ENCODE results near the gene ATG2B. TPM values are rescaled to one million over a fixed set of nuclear protein-coding genes. Genes with fewer than 3 reads are reported as not detected.

The ATG2B gene
- total and polyA plus RNA-seq, 2 donors (not counting 3 experiments of a cell fraction or from before 2014, with no cell fraction given), result 5.9 to 17.8 TPM

DNA sequence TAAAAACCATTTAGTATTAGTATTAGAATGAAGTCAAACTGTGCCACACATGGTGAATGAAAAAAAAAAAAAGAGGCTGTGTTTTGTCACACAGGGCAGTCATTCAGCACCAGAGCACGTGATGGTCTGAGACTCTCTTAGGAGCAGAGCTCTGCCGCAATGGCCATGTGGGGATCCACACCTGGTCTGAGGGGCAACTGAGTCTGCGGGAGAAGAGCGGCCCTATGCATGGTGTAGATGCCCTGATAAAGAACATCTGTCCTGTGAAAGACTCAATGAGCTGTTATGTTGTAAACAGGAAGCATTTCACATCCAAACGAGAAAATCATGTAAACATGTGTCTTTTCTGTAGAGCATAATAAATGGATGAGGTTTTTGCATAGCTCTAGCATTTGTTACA lies 119.4 kb downstream of the ATG2B start:
- intact Hi-C loops (cut with micrococcal nuclease) (no loop called here), dilution Hi-C loops (cut with MboI; ENCODE audit: extremely low pct_ligation_motif_present, low sequenced_read_pairs) (no loop called here)
- FAIRE-seq (no peak), DNase-seq (ENCODE audit: low read depth, low spot score) (no peak)
- BruUV-seq (replicated peaks), result no TSS peak
- H3K9me3 ChIP-seq (replicated peaks; ENCODE audit: control insufficient read depth, insufficient read depth, low read length), result no peaks in the 10 kb centered on the region
- H3K4me1 ChIP-seq (ENCODE audit: control insufficient read depth, extremely low read depth, insufficient read depth, low read length), result no peaks in the 10 kb centered on the region
- no peaks in the 10 kb centered on the region for H3K27me3 ChIP-seq (ENCODE audit: control insufficient read depth in 2 of 2, insufficient read depth in 2 of 2, low read length in 2 of 2)
- H3K4me3 ChIP-seq (replicated peaks in 1 of 3; ENCODE audit: insufficient read depth in 1 of 3, low read depth in 1 of 3, low read length in 3 of 3), result no peak overlapping the region
- no peak overlapping the region for H2AFZ ChIP-seq (ENCODE audit: low read depth, low read length)
- no peaks in the 10 kb centered on the region for H3K9me1 ChIP-seq (replicated peaks; ENCODE audit: control insufficient read depth, extremely low read depth, insufficient read depth, low read length)
- H3K27ac ChIP-seq (ENCODE audit: insufficient read depth, low read depth, low read length), result no peak overlapping the region
- H3K4me2 ChIP-seq (ENCODE audit: insufficient read depth, low read length), result no peak overlapping the region
- no peaks in the 10 kb centered on the region for H4K20me1 ChIP-seq (replicated peaks; ENCODE audit: control insufficient read depth, extremely low read depth, insufficient read depth, low read length)
- ChIA-PET POLR2A (no interaction called here), CTCF (no interaction called here)
- TF ChIP-seq JUN (IDR thresholded peaks at IDR 0.05; ENCODE audit: borderline replicate concordance, insufficient read depth, insufficient read length, low read depth), result no peak
- TF ChIP-seq GATA2 (IDR thresholded peaks at IDR 0.05; ENCODE audit: insufficient read depth, insufficient read length, low read depth, low read length), result no peak
- no peaks in the 10 kb centered on the region for H3K79me2 ChIP-seq (ENCODE audit: control insufficient read depth, insufficient read depth, low read length)
- H3K36me3 ChIP-seq (ENCODE audit: control insufficient read depth in 2 of 2, extremely low read depth in 1 of 2, insufficient read depth in 2 of 2, low read length in 2 of 2), result no peaks in the 10 kb centered on the region
- H3K9ac ChIP-seq (replicated peaks; ENCODE audit: extremely low read depth, insufficient read depth, low read length), result no peak overlapping the region

DNA sequence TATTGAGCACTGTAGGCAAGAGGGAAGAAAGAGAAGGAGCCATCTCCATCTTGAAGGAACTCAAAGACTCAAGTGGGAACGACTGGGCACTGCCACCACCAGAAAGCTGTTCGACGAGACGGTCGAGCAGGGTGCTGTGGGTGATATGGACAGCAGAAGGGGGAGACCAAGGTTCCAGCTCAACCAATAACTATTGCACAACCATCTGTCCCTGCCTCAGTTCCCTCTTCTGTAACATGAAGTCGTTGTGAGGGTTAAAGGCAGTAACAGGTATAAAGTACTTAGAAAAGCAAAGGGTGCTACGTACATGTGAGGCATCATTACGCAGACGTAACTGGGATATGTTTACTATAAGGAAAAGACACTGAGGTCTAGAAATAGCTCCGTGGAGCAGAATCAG lies 121.0 kb downstream of the ATG2B start:
- Histone ChIP-seq H3K9me1 (replicated peaks; ENCODE audit: control insufficient read depth, extremely low read depth, insufficient read depth, low read length) (no peaks in the 10 kb centered on the region), H3K4me3 (replicated peaks in 1 of 3; ENCODE audit: insufficient read depth in 1 of 3, low read depth in 1 of 3, low read length in 3 of 3) (no peak overlapping the region), H3K4me1 (ENCODE audit: control insufficient read depth, extremely low read depth, insufficient read depth, low read length) (no peaks in the 10 kb centered on the region), H3K4me2 (ENCODE audit: insufficient read depth, low read length) (no peak overlapping the region), H3K36me3 (ENCODE audit: control insufficient read depth in 2 of 2, extremely low read depth in 1 of 2, insufficient read depth in 2 of 2, low read length in 2 of 2) (no peaks in the 10 kb centered on the region), H4K20me1 (replicated peaks; ENCODE audit: control insufficient read depth, extremely low read depth, insufficient read depth, low read length) (no peaks in the 10 kb centered on the region), H3K79me2 (ENCODE audit: control insufficient read depth, insufficient read depth, low read length) (no peaks in the 10 kb centered on the region), H3K27me3 (ENCODE audit: control insufficient read depth in 2 of 2, insufficient read depth in 2 of 2, low read length in 2 of 2) (no peaks in the 10 kb centered on the region), H3K27ac (ENCODE audit: insufficient read depth, low read depth, low read length) (no peak overlapping the region), H3K9me3 (replicated peaks; ENCODE audit: control insufficient read depth, insufficient read depth, low read length) (no peaks in the 10 kb centered on the region), H3K9ac (replicated peaks; ENCODE audit: extremely low read depth, insufficient read depth, low read length) (no peak overlapping the region), H2AFZ (ENCODE audit: low read depth, low read length) (no peak overlapping the region)
- ChIA-PET POLR2A (no interaction called here), CTCF (no interaction called here)
- no TSS peak for BruUV-seq (replicated peaks)
- dilution Hi-C loops (cut with MboI; ENCODE audit: extremely low pct_ligation_motif_present, low sequenced_read_pairs), result no loop called here
- intact Hi-C loops (cut with micrococcal nuclease), result no loop called here
- no peak for DNase-seq (ENCODE audit: low read depth, low spot score)
- no peak for FAIRE-seq
- TF ChIP-seq JUN (IDR thresholded peaks at IDR 0.05; ENCODE audit: borderline replicate concordance, insufficient read depth, insufficient read length, low read depth), result no peak
- no peak for TF ChIP-seq FOS (IDR thresholded peaks at IDR 0.05; ENCODE audit: borderline replicate concordance, insufficient read depth, low read length)
- no peak for TF ChIP-seq POLR2AphosphoS5 (IDR thresholded peaks at IDR 0.05; ENCODE audit: insufficient read depth, low read depth, low read length)
- no peak for TF ChIP-seq POLR2A (IDR thresholded peaks at IDR 0.05; ENCODE audit: low read depth, low read length)
- TF ChIP-seq, protein P1, sequence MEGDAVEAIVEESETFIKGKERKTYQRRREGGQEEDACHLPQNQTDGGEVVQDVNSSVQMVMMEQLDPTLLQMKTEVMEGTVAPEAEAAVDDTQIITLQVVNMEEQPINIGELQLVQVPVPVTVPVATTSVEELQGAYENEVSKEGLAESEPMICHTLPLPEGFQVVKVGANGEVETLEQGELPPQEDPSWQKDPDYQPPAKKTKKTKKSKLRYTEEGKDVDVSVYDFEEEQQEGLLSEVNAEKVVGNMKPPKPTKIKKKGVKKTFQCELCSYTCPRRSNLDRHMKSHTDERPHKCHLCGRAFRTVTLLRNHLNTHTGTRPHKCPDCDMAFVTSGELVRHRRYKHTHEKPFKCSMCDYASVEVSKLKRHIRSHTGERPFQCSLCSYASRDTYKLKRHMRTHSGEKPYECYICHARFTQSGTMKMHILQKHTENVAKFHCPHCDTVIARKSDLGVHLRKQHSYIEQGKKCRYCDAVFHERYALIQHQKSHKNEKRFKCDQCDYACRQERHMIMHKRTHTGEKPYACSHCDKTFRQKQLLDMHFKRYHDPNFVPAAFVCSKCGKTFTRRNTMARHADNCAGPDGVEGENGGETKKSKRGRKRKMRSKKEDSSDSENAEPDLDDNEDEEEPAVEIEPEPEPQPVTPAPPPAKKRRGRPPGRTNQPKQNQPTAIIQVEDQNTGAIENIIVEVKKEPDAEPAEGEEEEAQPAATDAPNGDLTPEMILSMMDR (IDR thresholded peaks at IDR 0.05; ENCODE audit: extremely low read depth in 1 of 2, insufficient read depth in 1 of 2, low read depth in 1 of 2, low read length in 2 of 2), result no peak
- no peak for TF ChIP-seq GATA2 (IDR thresholded peaks at IDR 0.05; ENCODE audit: insufficient read depth, insufficient read length, low read depth, low read length)
- TF ChIP-seq, protein P2, sequence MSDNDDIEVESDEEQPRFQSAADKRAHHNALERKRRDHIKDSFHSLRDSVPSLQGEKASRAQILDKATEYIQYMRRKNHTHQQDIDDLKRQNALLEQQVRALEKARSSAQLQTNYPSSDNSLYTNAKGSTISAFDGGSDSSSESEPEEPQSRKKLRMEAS (IDR thresholded peaks at IDR 0.05; ENCODE audit: insufficient read depth, insufficient read length), result no peak
- no peak for TF ChIP-seq EZH2 (IDR thresholded peaks at IDR 0.05; ENCODE audit: borderline replicate concordance, low read depth, low read length, severe bottlenecking)
- no peak for TF ChIP-seq MYC (IDR thresholded peaks at IDR 0.05; ENCODE audit: low read depth, low read length)

Measured in endothelial cell of umbilical vein (primary cell).